WTC11 (cell line): ENCODE results near the gene SFTPA1. TPM values are rescaled to one million over a fixed set of nuclear protein-coding genes. Genes with fewer than 3 reads are reported as not detected.
"Not testable (repeated sequence)": the region's sequence is repeated elsewhere in the genome, so short reads cannot be mapped to it uniquely, and the experiment has no call there.

Source experiments
- ATAC-seq: fragments of 200-7000 bp; cut with Tn5 transposase; 2 replicates; pipeline ENCODE4 v1.10.0; 2021; ENCODE audit warnings: mild to moderate bottlenecking, moderate library complexity
- CTCF ChIA-PET: fragments of 300-600 bp; sonication (Branson Sonifier 250); formaldehyde crosslinking; loops from one replicate; lab custom pipeline; 2021; ENCODE audit warnings: antibody characterized with exemption; lab: Charles Lee
- POLR2A ChIA-PET: fragments of 350-600 bp; sonication (Branson Sonifier 250); formaldehyde crosslinking; loops from one replicate; lab custom pipeline; 2021; ENCODE audit warnings: antibody characterized with exemption; lab: Charles Lee
- DNase-seq: peaks from one replicate; pipeline ENCODE4 v3.0.0; 2021; ENCODE audit warnings: low spot score
- H3K27ac Mint-ChIP-seq: 2 replicates; pipeline ENCODE4 v1.8.0; 2021; ENCODE audit warnings: mixed read lengths
- H3K27me3 Mint-ChIP-seq: 2 replicates; pipeline ENCODE4 v1.8.0; 2021; ENCODE audit warnings: low read depth, mild to moderate bottlenecking, moderate library complexity, mixed read lengths
- H3K36me3 Mint-ChIP-seq: 2 replicates; pipeline ENCODE4 v1.8.0; 2021; ENCODE audit warnings: mixed read lengths
- H3K4me1 Mint-ChIP-seq: 2 replicates; pipeline ENCODE4 v1.8.0; 2022; ENCODE audit warnings: mixed read lengths
- H3K4me3 Mint-ChIP-seq: 2 replicates; pipeline ENCODE4 v1.8.0; 2021; ENCODE audit warnings: mild to moderate bottlenecking, moderate library complexity, mixed read lengths
- H3K9me3 Mint-ChIP-seq: 2 replicates; pipeline ENCODE4 v1.8.0; 2021; ENCODE audit warnings: mixed read lengths
- EMX1 ChIP-seq: fragments of 250-450 bp; sonication (Bioruptor Pico); IDR thresholded peaks from 2 replicates; pipeline ENCODE4 v1.8.0; 2021; ENCODE audit warnings: mild to moderate bottlenecking
- ETV6 ChIP-seq: sonication (generic); formaldehyde crosslinking; IDR thresholded peaks from 2 replicates; pipeline ENCODE4 v1.8.1; 2022; ENCODE audit warnings: mild to moderate bottlenecking, missing genetic modification reagents
- GTF2I ChIP-seq: fragments of 250-450 bp; sonication (Bioruptor Pico); conservative IDR thresholded peaks from 2 replicates; pipeline ENCODE4 v1.4.0; 2021; ENCODE audit warnings: mild to moderate bottlenecking
- HMGXB4 ChIP-seq: sonication (generic); formaldehyde crosslinking; IDR thresholded peaks from 2 replicates; pipeline ENCODE4 v1.8.1; 2023; ENCODE audit warnings: mild to moderate bottlenecking, moderate library complexity, missing genetic modification reagents
- IRF1 ChIP-seq: sonication (generic); formaldehyde crosslinking; IDR thresholded peaks from 2 replicates; pipeline ENCODE4 v1.8.0; 2023; ENCODE audit warnings: missing genetic modification reagents
- JUN ChIP-seq: sonication (generic); formaldehyde crosslinking; IDR thresholded peaks from 2 replicates; pipeline ENCODE4 v1.8.0; 2023; ENCODE audit warnings: mild to moderate bottlenecking, missing genetic modification reagents
- KAT7 ChIP-seq: sonication (generic); formaldehyde crosslinking; IDR thresholded peaks from 2 replicates; pipeline ENCODE4 v1.8.1; 2023; ENCODE audit warnings: missing genetic modification reagents, mild to moderate bottlenecking, borderline replicate concordance
- NFE2L1 ChIP-seq: sonication (generic); formaldehyde crosslinking; IDR thresholded peaks from 2 replicates; pipeline ENCODE4 v1.8.1; 2023; ENCODE audit warnings: missing genetic modification reagents
- NR2C2 ChIP-seq: sonication (generic); formaldehyde crosslinking; IDR thresholded peaks from 2 replicates; pipeline ENCODE4 v1.8.0; 2022; ENCODE audit warnings: mild to moderate bottlenecking, missing genetic modification reagents
- NR3C1 ChIP-seq: sonication (generic); formaldehyde crosslinking; conservative IDR thresholded peaks from 2 replicates; pipeline ENCODE4 v1.8.1; 2023; ENCODE audit warnings: low read depth, mild to moderate bottlenecking, missing genetic modification reagents
- PRRX2 ChIP-seq: fragments of 250-450 bp; sonication (Bioruptor Pico); IDR thresholded peaks from 2 replicates; pipeline ENCODE4 v1.8.0; 2021; ENCODE audit warnings: mild to moderate bottlenecking
- SMAD4 ChIP-seq: sonication (generic); formaldehyde crosslinking; IDR thresholded peaks from 2 replicates; pipeline ENCODE4 v1.8.0; 2022; ENCODE audit warnings: mild to moderate bottlenecking, missing genetic modification reagents
- SOX15 ChIP-seq: fragments of 250-450 bp; sonication (Bioruptor Pico); IDR thresholded peaks from 2 replicates; pipeline ENCODE4 v1.9.0; 2021; ENCODE audit warnings: mild to moderate bottlenecking
- STAT6 ChIP-seq: sonication (generic); formaldehyde crosslinking; conservative IDR thresholded peaks from 2 replicates; pipeline ENCODE4 v1.8.1; 2023; ENCODE audit warnings: mild to moderate bottlenecking, low read depth, missing genetic modification reagents, moderate library complexity
- TEAD4 ChIP-seq: sonication (generic); formaldehyde crosslinking; IDR thresholded peaks from 2 replicates; pipeline ENCODE4 v1.8.0; 2022; ENCODE audit warnings: mild to moderate bottlenecking, missing genetic modification reagents
- ZNF138 ChIP-seq: sonication (generic); formaldehyde crosslinking; conservative IDR thresholded peaks from 2 replicates; pipeline ENCODE4 v1.8.1; 2022; ENCODE audit warnings: mild to moderate bottlenecking, moderate library complexity, missing genetic modification reagents
- ZNF219 ChIP-seq: sonication (generic); formaldehyde crosslinking; IDR thresholded peaks from 2 replicates; pipeline ENCODE4 v1.8.0; 2023; ENCODE audit warnings: missing genetic modification reagents, mild to moderate bottlenecking, borderline replicate concordance
- ZNF232 ChIP-seq: sonication (generic); formaldehyde crosslinking; IDR thresholded peaks from 2 replicates; pipeline ENCODE4 v1.8.0; 2022; ENCODE audit warnings: mild to moderate bottlenecking, missing genetic modification reagents
- ZNF416 ChIP-seq: fragments of 250-450 bp; sonication (Bioruptor Pico); IDR thresholded peaks from 2 replicates; pipeline ENCODE4 v1.9.0; 2021; ENCODE audit warnings: mild to moderate bottlenecking, inconsistent platforms
- total RNA-seq: library from RNA; stranded (reverse); gene quantifications from 3 replicates; pipeline ENCODE4 v1.2.3, GENCODE V29; 2021
- TF ChIP-seq, protein P1 (sequence below): sonication (generic); formaldehyde crosslinking; IDR thresholded peaks from 2 replicates; pipeline ENCODE4 v1.8.1; 2022; ENCODE audit warnings: missing genetic modification reagents, borderline replicate concordance

The SFTPA1 gene
- total RNA-seq, 1 experiment from 2014 or later = 3.8 TPM

DNA sequence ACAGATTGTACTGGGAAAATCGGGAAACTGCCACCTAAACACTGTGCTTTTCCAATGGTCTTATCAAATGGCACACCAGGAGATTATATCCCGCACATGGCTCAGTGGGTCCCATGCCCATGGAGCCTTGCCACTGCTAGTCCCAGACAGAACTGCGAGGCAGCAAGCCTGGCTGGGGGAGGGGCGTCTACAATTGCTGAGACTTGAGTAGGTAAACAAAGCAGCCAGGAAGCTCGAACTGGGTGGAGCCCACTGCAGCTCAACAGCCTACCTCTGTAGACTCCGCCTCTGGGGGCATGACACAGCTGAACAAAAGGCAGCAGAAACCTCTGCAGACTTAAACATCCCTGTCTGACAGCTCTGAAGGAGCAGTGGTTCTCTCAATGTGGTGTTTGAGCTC lies 40.1 kb upstream of the SFTPA1 start:
- H3K4me1 Mint-ChIP-seq, CTCF ChIA-PET, H3K4me3 Mint-ChIP-seq, DNase-seq, H3K27ac Mint-ChIP-seq, POLR2A ChIA-PET, ATAC-seq: not testable (repeated sequence)
- H3K27me3 Mint-ChIP-seq = peaks cover 48% of the 10 kb centered on the region
- H3K36me3 Mint-ChIP-seq = peaks cover 19% of the 10 kb centered on the region
- peaks cover 58% of the 10 kb centered on the region for H3K9me3 Mint-ChIP-seq

DNA sequence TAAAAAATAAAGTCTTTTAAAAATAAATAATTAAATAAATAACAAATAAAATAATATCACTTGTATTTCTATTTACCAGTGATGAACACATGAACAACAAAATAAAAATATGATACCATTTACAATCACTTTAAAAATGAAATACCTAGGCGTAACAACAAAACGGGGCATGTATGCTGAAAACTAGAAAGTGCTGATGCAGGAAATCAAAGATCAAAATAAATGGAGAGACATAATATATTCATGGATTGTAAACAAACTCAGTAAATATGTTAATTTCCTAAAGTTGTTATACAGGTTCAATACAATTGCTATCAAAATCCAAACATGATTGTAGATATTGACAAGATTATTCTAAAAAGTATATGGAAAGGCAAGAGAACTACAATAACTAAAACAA lies 31.4 kb upstream of the SFTPA1 start:
- CTCF ChIA-PET = no interaction called here
- POLR2A ChIA-PET = no interaction called here
- no peaks in the 10 kb centered on the region for H3K4me1 Mint-ChIP-seq
- H3K9me3 Mint-ChIP-seq = peaks cover 21% of the 10 kb centered on the region
- peaks cover 11% of the 10 kb centered on the region for H3K27me3 Mint-ChIP-seq
- no peak for TF ChIP-seq ZNF416 (CRISPR knock-in tag)
- no peak for TF ChIP-seq KAT7 (CRISPR knock-in tag)
- TF ChIP-seq, protein P1, sequence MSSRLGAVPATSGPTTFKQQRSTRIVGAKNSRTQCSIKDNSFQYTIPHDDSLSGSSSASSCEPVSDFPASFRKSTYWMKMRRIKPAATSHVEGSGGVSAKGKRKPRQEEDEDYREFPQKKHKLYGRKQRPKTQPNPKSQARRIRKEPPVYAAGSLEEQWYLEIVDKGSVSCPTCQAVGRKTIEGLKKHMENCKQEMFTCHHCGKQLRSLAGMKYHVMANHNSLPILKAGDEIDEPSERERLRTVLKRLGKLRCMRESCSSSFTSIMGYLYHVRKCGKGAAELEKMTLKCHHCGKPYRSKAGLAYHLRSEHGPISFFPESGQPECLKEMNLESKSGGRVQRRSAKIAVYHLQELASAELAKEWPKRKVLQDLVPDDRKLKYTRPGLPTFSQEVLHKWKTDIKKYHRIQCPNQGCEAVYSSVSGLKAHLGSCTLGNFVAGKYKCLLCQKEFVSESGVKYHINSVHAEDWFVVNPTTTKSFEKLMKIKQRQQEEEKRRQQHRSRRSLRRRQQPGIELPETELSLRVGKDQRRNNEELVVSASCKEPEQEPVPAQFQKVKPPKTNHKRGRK (CRISPR knock-in tag) = no peak
- TF ChIP-seq EMX1 (CRISPR knock-in tag) = no peak
- no peak for TF ChIP-seq PRRX2 (CRISPR knock-in tag)
- no peak for TF ChIP-seq ZNF219 (CRISPR knock-in tag)
- H3K4me3 Mint-ChIP-seq = no peak overlapping the region
- ATAC-seq (no peak), DNase-seq (no peak)
- H3K36me3 Mint-ChIP-seq = no peaks in the 10 kb centered on the region; the same call in 1 of the 2 replicates
- no peak overlapping the region for H3K27ac Mint-ChIP-seq

DNA sequence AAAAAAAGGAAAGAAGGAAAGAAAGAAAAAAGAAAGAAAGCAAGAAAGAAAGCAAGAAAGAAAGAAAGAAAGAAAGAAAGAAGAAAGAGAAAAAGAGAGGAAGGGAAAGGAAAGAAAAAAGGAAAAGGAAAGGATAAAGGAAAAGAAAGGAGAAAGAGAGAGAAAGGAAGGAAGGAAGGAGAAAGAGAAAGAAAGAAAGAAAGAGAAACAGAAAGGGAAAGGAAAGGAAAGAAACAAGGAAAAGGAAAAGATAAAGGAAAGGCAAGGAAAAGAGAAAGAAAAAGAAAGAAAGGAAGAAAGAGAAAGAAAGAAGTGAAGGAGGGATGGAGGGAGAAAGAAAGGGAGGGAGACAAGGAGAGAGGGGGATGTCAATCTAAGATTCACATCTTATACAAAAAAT lies 29.7 kb upstream of the SFTPA1 start:
- Mint-ChIP-seq H3K4me1 (no peaks in the 10 kb centered on the region), H3K27me3 (peaks cover 2% of the 10 kb centered on the region; the same call in 1 of the 2 replicates), H3K4me3 (no peak overlapping the region), H3K36me3 (no peaks in the 10 kb centered on the region), H3K27ac (no peak overlapping the region), H3K9me3 (peaks cover 11% of the 10 kb centered on the region; the same call in 1 of the 2 replicates)
- ATAC-seq (no peak), DNase-seq (no peak)
- TF ChIP-seq, protein P1 (CRISPR knock-in tag) = peak; percentile 79; the same call in 1 of the 2 replicates
- no peak for TF ChIP-seq SMAD4 (CRISPR knock-in tag)
- ChIA-PET POLR2A (no interaction called here), CTCF (no interaction called here)

DNA sequence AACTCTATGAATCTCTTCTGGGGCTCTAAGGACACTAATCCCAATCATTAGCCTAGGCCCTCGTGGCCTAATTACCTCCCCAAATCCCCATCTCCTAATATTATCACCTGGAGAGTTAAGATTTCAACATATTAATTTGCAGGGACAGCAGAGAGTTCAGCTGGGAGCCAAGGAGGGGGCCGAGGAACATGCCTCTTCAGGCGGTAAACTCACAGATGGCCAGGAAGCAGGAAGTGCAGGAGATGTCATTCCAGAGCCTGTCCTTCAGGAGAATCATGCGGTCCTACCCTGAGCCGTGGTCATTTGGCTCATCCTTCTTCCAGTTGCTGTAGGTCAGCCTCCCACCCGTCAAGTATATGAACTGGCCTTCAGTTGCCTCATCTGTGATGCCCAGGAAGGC lies 28.6 kb upstream of the SFTPA1 start:
- Mint-ChIP-seq H3K4me3 (no peak overlapping the region), H3K36me3 (no peaks in the 10 kb centered on the region), H3K27ac (no peak overlapping the region), H3K9me3 (peaks cover 6% of the 10 kb centered on the region; the same call in 1 of the 2 replicates), H3K4me1 (no peaks in the 10 kb centered on the region), H3K27me3 (peaks cover 2% of the 10 kb centered on the region; the same call in 1 of the 2 replicates)
- ChIA-PET POLR2A (no interaction called here), CTCF (no interaction called here)
- ATAC-seq (no peak), DNase-seq (no peak)
- TF ChIP-seq NR2C2 (CRISPR knock-in tag) (no peak), ZNF138 (CRISPR knock-in tag) (no peak), SOX15 (CRISPR knock-in tag) (no peak), IRF1 (CRISPR knock-in tag) (no peak), STAT6 (no peak), ZNF416 (CRISPR knock-in tag) (no peak), GTF2I (CRISPR knock-in tag) (no peak), TEAD4 (CRISPR knock-in tag) (no peak), NFE2L1 (CRISPR knock-in tag) (no peak), HMGXB4 (CRISPR knock-in tag) (no peak), ETV6 (CRISPR knock-in tag) (no peak), ZNF232 (CRISPR knock-in tag) (no peak), JUN (CRISPR knock-in tag) (no peak), NR3C1 (no peak)

GRCh38 chr10:79582954-79583353 lies 27.8 kb upstream of the SFTPA1 start:
- H3K9me3 Mint-ChIP-seq, ATAC-seq, H3K27me3 Mint-ChIP-seq, DNase-seq, H3K4me1 Mint-ChIP-seq, H3K27ac Mint-ChIP-seq, H3K4me3 Mint-ChIP-seq, POLR2A ChIA-PET, H3K36me3 Mint-ChIP-seq, CTCF ChIA-PET: not testable (repeated sequence)
